Trophoblast cell (in vitro differentiated cells and primary cell): ENCODE results near the gene CHST9.

Experiments
- DNase-seq, 2 donors: peaks; one replicate each; pipeline ENCODE4 v3.0.0-alpha.2; 2016
- H2AFZ ChIP-seq: 2 replicates; pipeline ENCODE4 v1.6.1; 2013; ENCODE audit warnings: low read length, moderate library complexity, mild to moderate bottlenecking; ENCODE audit not compliant: insufficient read depth, poor library complexity
- H2AK5ac ChIP-seq: 2 replicates; pipeline ENCODE4 v1.6.1; 2013; ENCODE audit warnings: mild to moderate bottlenecking, low read length
- H2BK120ac ChIP-seq: 2 replicates; pipeline ENCODE4 v1.6.1; 2013; ENCODE audit warnings: low read length, mild to moderate bottlenecking, moderate library complexity; ENCODE audit not compliant: insufficient read depth, poor library complexity
- H2BK12ac ChIP-seq: 2 replicates; pipeline ENCODE4 v1.6.1; 2013; ENCODE audit warnings: mild to moderate bottlenecking, low read length, moderate library complexity
- H2BK5ac ChIP-seq: 2 replicates; pipeline ENCODE4 v1.6.1; 2013; ENCODE audit warnings: low read length, low read depth, moderate library complexity, mild to moderate bottlenecking; ENCODE audit not compliant: poor library complexity
- H3K14ac ChIP-seq: 2 replicates; pipeline ENCODE4 v1.6.1; 2013; ENCODE audit warnings: mild to moderate bottlenecking, low read length
- H3K18ac ChIP-seq: 2 replicates; pipeline ENCODE4 v1.6.1; 2013; ENCODE audit warnings: mild to moderate bottlenecking, low read length
- H3K23ac ChIP-seq: 2 replicates; pipeline ENCODE4 v1.6.1; 2013; ENCODE audit warnings: low read length
- H3K27ac ChIP-seq: 2 replicates; pipeline ENCODE4 v1.5.1; 2013; ENCODE audit warnings: low read depth, mild to moderate bottlenecking, inconsistent platforms, low read length, moderate library complexity
- H3K27me3 ChIP-seq: 2 replicates; pipeline ENCODE4 v1.6.1; 2013; ENCODE audit warnings: inconsistent platforms, mild to moderate bottlenecking, low read length, moderate library complexity; ENCODE audit not compliant: insufficient read depth
- H3K36me3 ChIP-seq, 2 experiments: 1 replicate in 1 of 2; 2 replicates in 1 of 2; pipeline ENCODE4 v1.6.1; 2013; ENCODE audit warnings: low read length in 2 of 2, mild to moderate bottlenecking in 2 of 2, moderate library complexity in 1 of 2; ENCODE audit not compliant: insufficient read depth in 2 of 2, control insufficient read depth in 1 of 2
- H3K4ac ChIP-seq: 2 replicates; pipeline ENCODE4 v1.6.1; 2013; ENCODE audit warnings: low read depth, mild to moderate bottlenecking, low read length, moderate library complexity
- H3K4me1 ChIP-seq, 2 experiments: 1 replicate in 1 of 2; 2 replicates in 1 of 2; pipeline ENCODE4 v1.6.1; 2013; ENCODE audit warnings: low read length in 2 of 2, mild to moderate bottlenecking in 2 of 2, moderate library complexity in 1 of 2; ENCODE audit not compliant: insufficient read depth in 2 of 2, control insufficient read depth in 1 of 2
- H3K4me2 ChIP-seq: 2 replicates; pipeline ENCODE4 v1.6.1; 2013; ENCODE audit warnings: inconsistent platforms, mild to moderate bottlenecking, low read length, moderate library complexity
- H3K4me3 ChIP-seq: 2 replicates; pipeline ENCODE4 v1.5.1; 2013; ENCODE audit warnings: mild to moderate bottlenecking, low read depth, low read length, inconsistent platforms
- H3K79me1 ChIP-seq: one replicate; pipeline ENCODE4 v1.6.1; 2013; ENCODE audit warnings: low read length
- H3K79me2 ChIP-seq: 2 replicates; pipeline ENCODE4 v1.6.1; 2013; ENCODE audit warnings: low read length, mild to moderate bottlenecking; ENCODE audit not compliant: control insufficient read depth, insufficient read depth, poor library complexity
- H3K9ac ChIP-seq: 2 replicates; pipeline ENCODE4 v1.6.1; 2013; ENCODE audit warnings: mild to moderate bottlenecking, low read length
- H3K9me3 ChIP-seq: 2 replicates; pipeline ENCODE4 v1.6.1; 2013; ENCODE audit warnings: low read depth, mild to moderate bottlenecking, control low read depth, inconsistent platforms, low read length; ENCODE audit not compliant: insufficient read depth
- H4K12ac ChIP-seq: 2 replicates; pipeline ENCODE4 v1.6.1; 2013; ENCODE audit warnings: low read depth, mild to moderate bottlenecking, low read length, moderate library complexity
- H4K8ac ChIP-seq: 2 replicates; pipeline ENCODE4 v1.6.1; 2013; ENCODE audit warnings: low read depth, mild to moderate bottlenecking, low read length, moderate library complexity
- H4K91ac ChIP-seq: one replicate; pipeline ENCODE4 v1.6.1; 2013; ENCODE audit warnings: low read depth, mild to moderate bottlenecking, low read length, moderate library complexity
- WGBS: extraction: QIAGEN DNeasy Blood & Tissue Kit; methylation state at CpG from one replicate; pipeline ENCODE4 v1.1.7; 2013; ENCODE audit warnings: missing lambda C conversion rate; ENCODE audit not compliant: insufficient read length, insufficient coverage; ENCODE audit errors: extremely low coverage; 5-methylcytosine and 5-hydroxymethylcytosine counted together

CHST9 gene

GRCh38 chr18:26989842-26990241 is 195.3 kb downstream of the CHST9 start:
- H3K9ac ChIP-seq = no peak overlapping the region
- no peak overlapping the region for H3K27ac ChIP-seq
- H2BK5ac ChIP-seq = no peak overlapping the region
- no peak overlapping the region for H2AFZ ChIP-seq
- no peaks in the 10 kb centered on the region for H3K9me3 ChIP-seq
- H3K14ac ChIP-seq = no peak overlapping the region
- H3K4me3 ChIP-seq = no peak overlapping the region
- H3K36me3 ChIP-seq = no peaks in the 10 kb centered on the region
- no peak overlapping the region for H3K4ac ChIP-seq
- H2BK120ac ChIP-seq = no peak overlapping the region
- no peak overlapping the region for H3K4me2 ChIP-seq
- H4K8ac ChIP-seq = no peak overlapping the region
- H3K79me1 ChIP-seq = no peaks in the 10 kb centered on the region
- H3K27me3 ChIP-seq = no peaks in the 10 kb centered on the region
- H3K4me1 ChIP-seq = no peaks in the 10 kb centered on the region
- H3K23ac ChIP-seq = no peak overlapping the region
- no peak overlapping the region for H2BK12ac ChIP-seq
- H2AK5ac ChIP-seq = no peak overlapping the region
- no peak overlapping the region for H3K18ac ChIP-seq
- H3K79me2 ChIP-seq = no peaks in the 10 kb centered on the region
- no peak overlapping the region for H4K12ac ChIP-seq
- no peak for DNase-seq
- H4K91ac ChIP-seq = no peak overlapping the region

- H3K9ac ChIP-seq = no peak overlapping the region
These were observed 203.6 kb downstream of the CHST9 start for GRCh38 chr18:26981360-26982082.

GRCh38 chr18:26978812-26979341 is 206.2 kb downstream of the CHST9 start:
- H3K36me3 ChIP-seq = no peaks in the 10 kb centered on the region
- H2BK12ac ChIP-seq = no peak overlapping the region
- no peak overlapping the region for H3K4me2 ChIP-seq
- WGBS = no CpG with 5 or more reads among the region's 4 CpGs
- no peak overlapping the region for H3K4me3 ChIP-seq
- H3K27ac ChIP-seq = no peak overlapping the region
- no peak overlapping the region for H2BK120ac ChIP-seq
- no peak overlapping the region for H4K91ac ChIP-seq
- H3K79me1 ChIP-seq = no peaks in the 10 kb centered on the region
- no peak overlapping the region for H2BK5ac ChIP-seq
- no peak overlapping the region for H3K23ac ChIP-seq
- no peak for DNase-seq
- no peak overlapping the region for H3K18ac ChIP-seq
- no peak overlapping the region for H4K8ac ChIP-seq
- no peak overlapping the region for H3K14ac ChIP-seq
- H3K27me3 ChIP-seq = no peaks in the 10 kb centered on the region
- H3K4ac ChIP-seq = no peak overlapping the region
- no peaks in the 10 kb centered on the region for H3K9me3 ChIP-seq
- H3K4me1 ChIP-seq = peaks cover 0 to 2% of the 10 kb centered on the region in 2 experiments
- no peak overlapping the region for H4K12ac ChIP-seq
- no peak overlapping the region for H2AFZ ChIP-seq
- H2AK5ac ChIP-seq = no peak overlapping the region
- H3K9ac ChIP-seq = no peak overlapping the region
- H3K79me2 ChIP-seq = no peaks in the 10 kb centered on the region

More at GRCh38 chr18:26981360-26982082, 203.6 kb downstream of the CHST9 start:
- Histone ChIP-seq H2AFZ (no peak overlapping the region), H3K79me2 (no peaks in the 10 kb centered on the region), H3K4me1 (peaks cover 0 to 2% of the 10 kb centered on the region in 2 experiments), H2BK12ac (no peak overlapping the region), H3K9me3 (no peaks in the 10 kb centered on the region), H3K27ac (no peak overlapping the region), H3K36me3 (no peaks in the 10 kb centered on the region), H3K27me3 (no peaks in the 10 kb centered on the region), H3K23ac (no peak overlapping the region), H3K4ac (no peak overlapping the region), H3K14ac (no peak overlapping the region), H3K18ac (no peak overlapping the region), H3K79me1 (no peaks in the 10 kb centered on the region), H2BK120ac (no peak overlapping the region), H3K4me2 (no peak overlapping the region), H2AK5ac (no peak overlapping the region), H4K8ac (no peak overlapping the region), H4K12ac (no peak overlapping the region), H2BK5ac (no peak overlapping the region), H3K4me3 (no peak overlapping the region), H4K91ac (no peak overlapping the region)
- WGBS = no CpG with 5 or more reads among the region's 6 CpGs
- DNase-seq = peak; percentile 77 to 95

DNA sequence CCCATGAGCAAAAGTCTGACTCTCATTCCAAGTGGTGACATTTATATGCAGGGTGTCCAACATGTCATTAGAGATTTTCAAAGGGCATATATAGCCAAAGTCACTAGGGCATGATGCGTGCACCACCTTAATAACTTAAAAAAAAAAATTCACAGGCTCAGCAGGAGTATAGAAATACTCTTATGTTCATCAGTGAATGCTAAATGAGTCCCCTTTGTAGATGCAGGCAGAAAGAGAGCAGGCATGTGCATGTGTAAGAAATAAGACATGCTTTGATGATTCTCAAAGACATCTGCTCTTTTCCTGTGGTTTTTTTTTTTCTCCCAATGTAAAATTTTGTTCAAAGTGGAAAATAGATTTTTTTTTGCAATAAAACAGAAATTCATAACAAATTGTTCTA is 207.3 kb downstream of the CHST9 start:
- Histone ChIP-seq H3K79me1 (no peaks in the 10 kb centered on the region), H3K4me1 (peaks cover 0 to 2% of the 10 kb centered on the region in 2 experiments), H3K4me3 (no peak overlapping the region), H2AFZ (no peak overlapping the region), H3K23ac (no peak overlapping the region), H3K18ac (no peak overlapping the region), H3K27me3 (no peaks in the 10 kb centered on the region), H3K36me3 (no peaks in the 10 kb centered on the region), H4K91ac (no peak overlapping the region), H4K12ac (no peak overlapping the region), H4K8ac (no peak overlapping the region), H3K9me3 (no peaks in the 10 kb centered on the region), H3K14ac (no peak overlapping the region), H3K79me2 (no peaks in the 10 kb centered on the region), H3K4ac (no peak overlapping the region), H3K27ac (no peak overlapping the region), H2BK120ac (no peak overlapping the region), H3K9ac (no peak overlapping the region), H2AK5ac (no peak overlapping the region), H3K4me2 (no peak overlapping the region), H2BK5ac (no peak overlapping the region), H2BK12ac (no peak overlapping the region)
- no peak for DNase-seq
- WGBS = no CpG with 5 or more reads among the region's 1 CpG
